GM20000 (cell line): ENCODE data around the gene DCLK2.

ENCODE experiments used
- DNase-seq: peaks from one replicate; pipeline ENCODE4 v3.0.0; 2012; ENCODE audit warnings: low spot score
- CTCF ChIP-seq: IDR thresholded peaks from 2 replicates; pipeline ENCODE4 v1.5.1; 2012; ENCODE audit warnings: mild to moderate bottlenecking, control low read depth; ENCODE audit errors: extremely low read depth, missing control alignments

Gene DCLK2

DNA sequence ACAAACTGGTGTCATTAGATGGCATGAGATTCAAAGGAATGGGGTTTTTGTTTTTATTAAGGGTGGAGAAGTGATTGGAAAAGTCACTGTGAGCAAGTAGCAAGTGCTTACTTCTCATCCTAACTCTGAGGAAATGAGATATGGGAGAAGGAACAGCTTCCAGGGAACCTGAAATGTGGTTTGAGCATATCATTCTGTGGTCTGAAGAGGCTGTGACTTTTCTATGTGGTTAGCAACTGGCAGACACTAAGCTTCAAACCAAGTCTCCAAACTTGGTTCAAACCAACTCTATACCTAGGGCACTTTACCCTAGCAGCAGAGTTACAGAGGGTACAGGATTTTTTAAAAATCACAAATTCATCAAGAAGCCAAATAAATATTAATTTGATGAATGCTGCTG is 58.2 kb downstream of the DCLK2 start:
- TF ChIP-seq CTCF = no peak
- DNase-seq = no peak

- no peak for DNase-seq
- TF ChIP-seq CTCF = no peak
These were observed 61.1 kb downstream of the DCLK2 start for GRCh38 chr4:150139297-150139865.

- DNase-seq = no peak
These were observed 62.6 kb downstream of the DCLK2 start for GRCh38 chr4:150140774-150141400.

GRCh38 chr4:150141756-150142155 is 63.5 kb downstream of the DCLK2 start:
- no peak for TF ChIP-seq CTCF
- DNase-seq = no peak

More at GRCh38 chr4:150140774-150141400, 62.6 kb downstream of the DCLK2 start:
- no peak for TF ChIP-seq CTCF

DNA sequence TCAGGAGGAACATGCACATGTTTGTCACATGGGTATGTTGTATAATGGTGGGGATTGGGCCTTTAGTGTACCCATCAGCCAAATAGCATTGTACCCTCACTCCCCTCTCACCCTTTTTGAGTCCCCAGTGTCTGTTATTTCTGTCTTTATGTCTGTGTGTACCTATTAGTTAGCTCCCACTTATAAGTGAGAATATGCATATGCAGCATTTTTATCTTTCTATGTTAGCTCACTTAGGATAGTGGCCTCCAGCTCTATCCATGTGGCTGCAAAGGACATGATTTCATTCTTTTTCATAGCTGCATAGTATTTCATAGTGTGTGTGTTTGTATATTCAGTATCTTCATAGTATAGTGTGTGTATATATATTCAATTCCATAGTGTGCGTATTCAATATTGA is 64.6 kb downstream of the DCLK2 start:
- DNase-seq = no peak
- TF ChIP-seq CTCF = no peak

GRCh38 chr4:150145090-150145945 is 67.1 kb downstream of the DCLK2 start:
- no peak for TF ChIP-seq CTCF
- no peak for DNase-seq

- no peak for DNase-seq
- TF ChIP-seq CTCF = no peak
These were observed 67.7 kb downstream of the DCLK2 start for GRCh38 chr4:150145946-150146340.
